Inferior parietal cortex (tissue), 1 donor: ENCODE measurements around the gene OSBPL5.
A peak's percentile ranks its signal among the peaks of the same experiment; 100 is the strongest.
"Not testable (repeated sequence)": the region's sequence is repeated elsewhere in the genome, so short reads cannot be mapped to it uniquely, and the experiment has no call there.

Experiments
- DNase-seq: peaks from one replicate; pipeline ENCODE4 v3.0.0-alpha.2; 2016; ENCODE audit errors: extremely low spot score

OSBPL5 gene

DNA sequence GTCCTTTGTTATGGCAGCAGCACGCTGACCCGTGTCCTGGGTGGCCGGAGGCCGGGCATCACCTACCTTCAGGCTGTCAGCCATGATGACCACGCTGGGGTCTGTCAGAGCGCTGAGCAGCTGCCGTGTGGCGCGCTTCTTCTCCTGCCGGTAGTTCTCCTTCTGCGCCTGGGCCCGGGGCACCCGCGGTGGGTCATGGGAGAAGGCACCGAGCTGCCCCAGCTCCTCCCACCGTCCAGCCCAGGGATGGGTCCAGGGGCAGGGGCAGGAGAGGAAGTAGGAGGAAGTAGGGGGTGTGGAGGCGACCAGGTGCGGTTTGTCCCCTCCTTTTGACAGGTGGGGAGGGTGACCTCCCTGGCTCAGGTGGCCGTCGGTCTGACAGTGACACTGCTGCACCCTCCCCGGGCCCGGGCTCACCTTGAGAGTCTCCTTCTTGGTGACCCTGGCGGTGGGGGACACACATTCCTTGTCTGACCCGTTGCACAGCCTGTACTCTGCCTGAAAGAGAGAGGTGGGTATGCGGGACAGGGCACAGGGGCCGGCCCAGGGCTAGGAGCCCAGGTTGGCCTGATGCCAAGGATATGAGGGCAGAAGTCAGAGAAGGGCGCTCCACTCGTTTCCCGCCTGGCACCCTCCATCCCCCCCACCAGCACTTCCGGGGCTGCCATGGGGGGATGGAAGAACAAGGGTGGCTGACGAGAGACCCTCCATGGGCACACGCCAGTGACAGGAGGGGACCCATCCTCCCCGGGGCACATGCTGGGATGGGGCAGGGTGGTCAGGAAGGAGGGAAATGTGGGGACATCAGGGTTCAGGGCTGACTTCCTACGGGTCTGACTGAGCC lies 43.0 kb downstream of the OSBPL5 start:
- no peak for DNase-seq

DNA sequence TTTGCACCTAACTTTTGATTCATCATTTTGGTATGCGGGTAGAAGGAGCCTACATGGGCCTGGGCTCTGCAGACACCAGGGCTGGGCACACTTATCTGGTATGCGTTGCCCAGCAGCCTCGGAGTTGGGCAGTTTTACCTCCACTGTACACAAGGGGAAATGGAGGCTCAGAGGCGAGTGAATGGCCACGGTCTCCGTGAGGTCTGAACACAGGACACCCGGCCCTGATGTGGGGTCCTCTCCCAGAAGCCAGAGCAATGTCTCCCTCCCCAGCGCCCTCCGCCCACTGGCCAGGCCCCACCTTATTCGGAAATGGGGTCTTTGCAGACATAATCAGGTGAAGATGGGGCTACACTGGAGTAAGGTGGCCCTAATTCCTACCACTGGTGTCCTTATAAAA lies 43.7 kb downstream of the OSBPL5 start:
- no peak for DNase-seq

DNA sequence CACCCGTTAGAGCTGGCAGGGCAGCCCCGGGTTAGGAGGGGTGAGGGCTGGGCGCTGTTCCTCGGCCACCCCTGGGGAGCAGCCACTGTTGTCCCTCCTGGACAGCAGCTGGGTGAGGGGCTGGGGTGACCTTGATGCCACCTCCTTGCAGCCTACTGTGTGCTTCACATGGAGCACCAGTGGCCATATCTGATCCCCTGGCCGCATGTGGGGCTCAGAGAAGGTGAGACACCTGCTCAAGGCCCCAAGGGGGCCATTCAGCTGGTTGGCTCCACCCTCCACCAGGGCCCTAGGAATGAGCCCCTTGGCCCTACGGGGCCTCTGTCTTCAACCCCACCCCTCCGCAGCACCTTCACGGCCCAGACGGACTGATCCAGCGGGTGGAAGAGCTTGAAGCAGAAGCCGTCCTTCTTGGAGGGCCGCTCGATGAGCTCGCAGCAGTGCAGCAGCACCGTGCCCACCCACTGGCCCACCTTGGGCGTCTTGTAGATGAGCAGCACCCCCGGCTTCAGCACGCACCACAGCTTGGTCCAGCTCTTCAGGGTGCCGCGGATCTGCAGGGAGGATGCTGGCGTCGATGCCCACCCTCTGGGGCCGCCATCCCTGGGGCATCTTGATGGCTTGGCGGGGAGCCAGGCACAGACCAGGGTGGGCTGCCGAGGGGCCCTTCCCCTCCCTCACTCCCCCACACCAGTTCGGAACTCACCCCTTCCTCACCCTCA lies 44.9 kb downstream of the OSBPL5 start:
- DNase-seq, result no peak

DNA sequence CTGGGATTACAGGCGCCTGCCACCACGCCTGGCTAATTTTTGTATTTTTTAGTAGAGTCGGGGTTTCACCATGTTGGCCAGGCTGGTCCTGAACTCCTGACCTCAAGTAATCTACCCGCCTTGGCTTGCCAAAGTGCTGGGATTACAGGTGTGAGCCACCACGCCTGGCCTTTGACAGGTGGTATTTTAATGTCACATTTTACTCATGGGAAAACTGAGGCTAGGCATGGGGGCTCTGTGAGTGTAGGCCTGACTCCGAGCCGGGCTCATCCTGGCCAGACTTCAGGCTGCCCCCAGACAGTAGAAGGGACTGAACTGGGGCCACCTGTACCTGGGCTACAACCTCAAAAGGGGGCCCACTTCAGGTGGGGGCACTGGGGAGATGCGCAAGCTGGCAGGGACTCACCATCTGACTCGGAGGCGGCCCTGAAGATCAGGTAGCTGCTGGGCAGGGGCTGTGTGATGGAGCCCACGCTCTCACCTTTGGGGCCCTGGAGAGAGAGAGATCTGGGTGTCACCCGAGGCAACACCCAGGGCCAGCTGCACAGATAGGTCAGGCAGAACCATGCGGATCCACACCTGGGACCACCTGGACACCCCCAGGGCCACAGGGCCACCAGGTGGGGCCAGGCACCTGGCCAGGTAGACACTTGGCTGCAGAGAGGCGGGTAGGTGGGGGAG lies 45.8 kb downstream of the OSBPL5 start:
- no peak for DNase-seq

DNA sequence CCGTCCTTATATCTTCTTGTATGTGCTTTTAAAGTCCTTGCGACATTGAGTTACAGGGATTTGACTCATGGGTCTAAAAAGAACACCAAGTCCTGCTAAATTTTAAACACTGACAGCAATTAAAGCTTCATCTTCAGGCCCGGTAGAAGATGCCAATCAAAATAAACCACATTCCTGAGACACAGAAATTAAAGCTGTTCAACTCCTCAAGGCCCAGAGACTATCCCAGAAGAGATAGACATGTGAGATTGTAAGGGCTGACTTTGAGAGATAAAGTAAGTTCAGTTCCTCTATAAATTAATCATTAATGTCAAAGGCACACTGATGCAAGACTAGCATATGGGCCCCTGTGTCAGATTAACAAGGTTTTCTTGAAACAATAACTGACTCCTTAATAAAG lies 49.8 kb downstream of the OSBPL5 start:
- no peak for DNase-seq

DNA sequence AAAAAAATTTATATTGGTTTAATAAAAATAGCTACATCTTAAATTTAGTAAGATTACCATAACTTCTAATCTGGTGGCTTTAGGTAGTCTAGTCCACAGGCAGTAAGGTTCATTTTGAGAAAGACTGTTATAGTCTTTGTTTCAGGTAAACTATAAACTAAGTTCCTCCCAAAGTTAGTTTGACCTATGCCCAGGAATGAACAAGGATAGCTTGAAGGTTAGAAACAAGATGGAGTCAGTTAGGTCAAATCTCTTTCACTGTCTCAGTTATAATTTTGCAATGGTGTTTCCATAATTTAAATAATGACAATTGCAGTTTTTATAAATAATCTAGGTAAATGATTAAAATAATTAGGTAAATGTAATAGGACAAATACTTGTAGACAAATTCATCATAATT lies 51.4 kb downstream of the OSBPL5 start:
- not testable (repeated sequence) for DNase-seq

DNA sequence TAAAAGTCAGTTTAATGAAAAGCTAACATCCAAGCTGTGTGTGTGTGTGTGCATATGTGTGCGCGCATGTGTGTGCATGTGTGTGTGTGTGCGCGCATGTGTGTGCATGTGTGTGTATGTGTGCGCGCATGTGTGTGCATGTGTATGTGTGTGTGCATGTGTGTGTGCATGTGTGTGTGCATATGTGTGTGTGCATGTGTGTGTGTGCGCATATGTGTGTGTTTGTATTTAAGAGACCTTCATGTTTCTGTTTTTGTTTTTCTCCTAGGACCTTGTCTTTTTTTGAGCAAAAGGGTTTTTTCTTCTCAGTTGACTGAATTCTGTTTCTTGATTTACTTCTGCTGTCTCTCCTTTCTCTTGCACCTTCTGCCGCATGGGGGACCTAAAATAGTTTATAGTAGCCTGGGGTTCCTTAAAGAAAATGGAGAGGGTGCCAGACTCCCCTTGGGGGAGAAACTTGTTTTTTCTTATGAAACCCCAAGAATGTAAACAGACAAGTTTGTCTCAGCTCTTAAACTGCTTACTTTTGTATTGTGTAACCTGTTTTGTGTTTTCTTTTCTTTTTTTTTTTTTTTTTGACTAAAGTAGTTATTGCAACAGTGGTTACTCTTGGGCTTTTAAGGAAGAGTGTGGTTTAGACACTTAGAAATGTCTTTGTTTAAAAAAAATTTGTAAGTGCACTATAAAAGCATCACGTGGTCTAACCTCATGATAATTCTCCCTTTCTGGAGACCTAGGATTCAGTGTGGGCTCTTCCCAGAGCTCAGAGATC lies 53.0 kb downstream of the OSBPL5 start:
- no peak for DNase-seq

DNA sequence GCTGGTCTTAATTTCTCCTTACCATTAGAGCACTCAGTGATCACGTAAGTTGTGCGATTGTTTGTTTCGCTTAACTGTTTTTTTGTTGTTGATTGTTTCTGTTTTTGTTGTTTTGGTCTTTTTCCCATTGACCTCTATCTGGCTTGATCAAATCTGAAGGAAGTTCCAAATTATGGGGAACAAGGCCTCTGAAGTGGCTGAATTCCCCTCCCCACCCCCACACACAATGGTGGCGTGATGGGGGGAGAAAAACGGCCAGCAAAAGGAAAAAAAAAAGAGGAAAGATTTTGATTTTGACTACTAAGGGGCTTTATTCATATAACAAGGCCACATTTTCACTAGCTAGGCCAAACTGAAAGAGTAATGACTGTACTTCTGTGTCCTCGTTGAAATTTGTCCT lies 53.6 kb downstream of the OSBPL5 start:
- DNase-seq, result no peak

DNA sequence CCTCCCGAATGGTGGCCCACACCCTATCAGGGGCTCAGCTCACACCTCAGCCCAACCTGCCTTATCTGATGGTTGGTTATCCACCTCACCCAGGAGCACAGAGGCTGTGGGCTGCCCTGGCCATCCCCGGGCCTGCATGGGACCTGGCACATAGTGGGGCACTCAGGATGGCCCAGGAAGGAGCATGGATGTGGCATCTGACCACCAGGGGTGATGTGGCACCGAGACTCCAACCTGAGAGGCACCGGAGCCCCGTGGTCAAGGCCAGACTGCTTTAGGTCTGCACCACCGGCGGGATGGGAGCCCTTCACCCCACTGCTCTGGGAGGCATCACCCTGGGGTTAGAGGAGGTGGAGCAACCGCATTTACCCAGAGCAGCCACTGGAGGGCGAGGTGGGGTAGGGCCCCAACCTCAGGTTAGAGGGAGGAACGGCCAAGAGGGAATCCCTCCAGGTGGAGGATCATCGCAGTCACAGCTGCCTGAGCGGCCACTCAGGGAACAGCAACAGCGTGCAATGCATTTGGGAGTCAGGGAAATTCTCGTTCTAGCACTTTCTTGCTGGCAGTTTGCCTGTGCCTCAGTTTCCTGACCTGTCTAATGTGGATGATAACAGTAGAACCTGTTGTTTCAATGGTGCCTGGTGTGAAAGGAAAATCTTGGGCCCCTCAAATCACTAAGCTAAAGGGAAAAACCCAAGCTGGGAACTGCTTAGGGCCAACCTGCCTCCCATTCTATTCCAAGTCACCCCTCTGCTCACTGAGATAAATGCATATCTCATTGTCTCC lies 55.0 kb downstream of the OSBPL5 start:
- peak; percentile 10 for DNase-seq

DNA sequence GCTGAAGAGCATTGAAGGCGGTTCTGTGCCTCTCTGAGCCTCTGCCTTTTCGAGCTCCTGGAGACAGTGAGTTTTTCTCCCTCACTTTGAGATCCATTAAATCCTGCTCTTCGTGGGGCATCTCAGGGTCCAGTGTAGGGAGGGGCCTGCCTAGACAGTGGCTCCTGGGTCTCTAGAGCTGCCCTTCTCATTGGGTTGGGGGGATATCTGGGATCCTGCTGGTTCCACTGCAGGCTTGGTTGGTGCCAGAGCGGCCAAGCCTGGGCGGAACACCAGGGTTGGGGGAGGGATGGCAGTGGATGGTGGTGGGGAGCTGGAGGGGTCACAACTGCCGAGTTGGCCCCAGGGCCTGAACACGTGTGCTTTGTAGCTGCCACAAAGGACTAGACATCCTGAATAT lies 55.7 kb downstream of the OSBPL5 start:
- no peak for DNase-seq

DNA sequence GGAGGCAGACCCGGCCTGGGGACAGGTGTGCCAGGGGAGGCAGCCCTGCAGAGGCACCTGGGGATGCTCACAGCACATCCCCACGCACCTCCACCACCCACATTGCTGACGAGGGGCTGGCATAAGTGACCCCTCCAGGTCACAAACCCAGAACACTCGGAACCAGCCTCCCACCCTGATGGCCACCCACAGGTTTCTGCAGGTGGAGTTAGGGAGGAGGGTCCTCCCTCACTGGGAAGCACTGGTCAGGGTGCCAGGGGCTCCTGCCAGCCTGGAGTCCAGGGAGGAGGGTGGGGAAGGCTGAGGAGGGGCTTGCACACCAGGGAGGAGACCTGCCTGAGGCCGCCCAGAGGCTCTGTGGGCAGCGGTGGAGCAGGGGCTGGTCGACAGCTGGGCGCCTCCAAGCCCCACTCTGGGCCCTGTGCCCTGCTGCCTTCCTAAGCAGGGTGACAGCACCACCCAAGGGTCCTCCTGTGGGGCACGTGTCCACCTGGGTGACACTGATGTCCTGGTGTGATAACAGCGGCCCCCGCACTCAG lies 56.9 kb downstream of the OSBPL5 start:
- no peak for DNase-seq

DNA sequence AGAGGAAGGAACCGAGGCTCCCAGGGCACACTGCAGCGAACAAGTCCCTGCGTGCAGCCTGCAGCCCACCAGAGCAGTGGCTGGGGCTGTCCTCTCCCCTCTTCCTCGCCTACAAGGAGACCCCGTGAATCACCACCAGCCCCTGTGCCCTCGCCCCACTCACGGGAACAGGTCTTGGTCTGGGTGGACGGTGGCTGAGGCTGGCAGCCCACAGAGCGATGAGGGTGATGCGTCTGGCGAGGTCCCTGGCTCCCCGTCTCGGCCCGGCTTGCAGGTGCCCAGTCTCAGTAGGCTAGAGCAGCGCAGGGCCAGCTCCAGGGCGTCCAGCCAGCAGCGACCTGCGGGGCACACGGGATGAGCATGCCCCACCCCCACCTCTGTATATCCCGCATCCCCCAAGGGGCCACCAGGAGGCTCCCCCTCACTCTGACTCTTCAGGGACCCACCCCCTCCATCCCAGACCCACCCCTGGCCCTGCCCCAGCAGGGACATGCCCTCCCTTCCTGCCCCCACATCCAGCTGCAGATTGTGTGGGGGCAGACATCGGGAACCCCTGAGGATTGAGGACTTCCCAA lies 57.4 kb downstream of the OSBPL5 start:
- DNase-seq, result no peak

DNA sequence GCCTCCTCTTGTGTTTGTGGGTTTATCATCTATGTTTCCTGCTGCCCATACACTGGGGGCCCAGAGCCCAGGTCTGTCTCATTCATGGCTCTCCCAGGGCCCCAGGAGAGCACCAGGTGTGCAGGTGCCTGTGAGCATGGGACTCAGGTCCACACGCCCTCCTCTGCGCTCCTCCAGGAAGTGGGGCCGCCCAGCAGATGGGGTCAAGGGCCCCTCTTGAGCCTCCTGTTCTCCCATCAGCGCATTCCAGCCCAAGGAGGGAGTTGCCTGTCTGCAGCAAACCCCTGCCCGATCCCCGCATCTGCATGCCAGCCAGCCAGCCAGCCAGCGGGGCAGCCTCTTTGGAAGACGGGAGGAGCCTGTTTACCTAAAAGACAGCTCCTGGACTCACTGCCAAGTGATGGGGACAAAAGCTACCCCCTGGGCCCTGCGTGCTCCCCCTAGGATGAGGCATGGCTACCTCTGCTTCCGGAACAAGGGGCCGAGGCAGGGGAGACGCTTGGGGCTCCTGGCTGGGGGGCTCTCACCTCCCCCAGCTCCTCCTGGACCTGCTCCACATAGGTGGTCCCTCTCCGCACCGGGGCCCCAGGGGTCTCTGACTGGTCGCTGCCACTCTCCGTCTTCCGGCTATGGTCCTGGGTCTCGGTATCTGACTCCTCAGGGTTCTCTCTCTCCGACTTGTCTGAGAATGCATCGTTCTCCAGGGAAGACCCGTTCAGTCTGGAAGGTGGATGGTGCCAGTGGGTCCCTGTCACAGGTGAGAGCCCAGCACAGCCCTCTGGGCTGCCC lies 58.2 kb downstream of the OSBPL5 start:
- no peak for DNase-seq

DNA sequence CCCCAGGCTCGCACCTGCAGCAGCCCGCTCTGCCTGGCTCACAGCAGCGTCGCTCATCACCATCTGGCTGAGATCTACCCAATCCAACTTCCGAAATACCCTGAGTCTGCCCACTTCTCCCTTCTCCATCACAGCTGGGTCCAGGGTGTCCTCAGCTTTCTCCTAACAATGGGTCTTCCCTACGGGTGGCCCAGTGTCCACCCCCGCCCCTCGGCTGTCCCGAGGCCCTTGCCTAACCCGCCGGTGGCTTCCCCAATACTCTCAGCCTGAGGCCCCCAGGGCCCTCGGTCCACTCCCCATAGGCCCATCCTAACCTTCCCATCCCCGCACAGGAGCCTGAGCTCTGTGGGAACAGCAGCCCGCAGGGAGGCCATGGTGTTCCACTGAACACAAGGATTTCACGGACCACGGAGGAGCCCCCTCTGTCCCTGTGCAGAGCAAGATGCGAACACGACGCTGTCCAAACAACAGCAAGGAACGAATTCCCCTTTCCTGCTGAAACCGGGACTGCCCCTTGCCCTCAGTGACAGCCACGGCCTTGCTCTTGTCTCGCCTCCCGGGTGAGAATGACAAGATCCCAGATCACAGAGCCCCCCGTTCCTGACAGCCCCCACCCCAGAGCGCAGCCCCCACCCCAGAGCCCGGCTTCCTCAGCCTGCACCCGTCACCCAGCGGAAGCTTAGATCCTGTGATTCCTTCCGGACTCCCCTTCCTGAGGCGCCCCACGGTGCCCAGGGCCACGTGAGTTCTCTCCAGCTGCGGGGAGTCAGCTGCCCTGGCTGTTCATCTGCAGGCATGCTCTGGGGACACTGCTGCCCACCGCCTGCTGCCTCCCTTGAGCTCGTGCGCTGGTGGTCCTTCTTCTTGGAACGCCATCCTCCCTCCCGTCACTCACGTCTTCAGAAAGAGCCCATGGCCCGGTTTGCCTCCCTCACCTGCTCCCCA lies 59.0 kb downstream of the OSBPL5 start:
- DNase-seq, result no peak

DNA sequence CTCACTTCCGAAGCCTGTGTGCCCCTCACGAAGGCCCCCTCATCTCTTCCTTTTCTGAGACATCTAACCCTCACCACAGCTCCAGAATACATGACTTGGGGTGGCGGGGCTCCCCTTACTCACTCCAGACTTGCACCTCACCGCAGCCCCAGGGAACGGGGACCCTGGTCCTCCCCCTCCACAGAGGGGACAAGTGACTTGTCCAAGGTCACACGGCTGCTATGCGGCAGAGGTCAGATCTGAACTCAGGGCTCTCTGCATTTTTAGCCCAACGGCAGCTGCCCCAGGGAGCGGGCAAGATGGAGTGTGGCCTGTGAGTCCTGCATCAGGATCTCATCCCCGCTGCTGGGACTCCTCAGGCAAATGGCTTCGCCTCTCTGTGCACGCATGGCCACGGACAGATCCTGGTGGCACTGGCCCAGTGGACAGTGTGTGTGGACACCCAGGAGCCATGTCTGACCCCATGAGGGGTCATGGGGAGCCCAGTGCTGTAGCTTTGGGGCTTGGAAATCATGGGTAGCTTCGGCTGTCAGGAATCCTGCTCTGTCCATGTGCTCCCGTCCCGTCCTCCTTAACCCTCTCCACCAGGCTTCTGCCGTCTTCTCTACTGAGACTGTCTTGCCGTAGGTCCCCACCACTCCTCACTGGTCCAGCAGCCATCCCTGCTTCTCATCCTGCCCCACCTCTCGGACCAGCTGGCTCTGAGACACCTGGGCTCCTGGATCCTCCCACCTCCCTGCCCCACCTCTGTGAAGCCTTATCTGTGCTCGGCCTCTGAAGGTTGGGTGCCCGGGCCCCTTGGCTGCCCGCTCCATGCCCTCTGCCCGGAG lies 59.9 kb downstream of the OSBPL5 start:
- no peak for DNase-seq

DNA sequence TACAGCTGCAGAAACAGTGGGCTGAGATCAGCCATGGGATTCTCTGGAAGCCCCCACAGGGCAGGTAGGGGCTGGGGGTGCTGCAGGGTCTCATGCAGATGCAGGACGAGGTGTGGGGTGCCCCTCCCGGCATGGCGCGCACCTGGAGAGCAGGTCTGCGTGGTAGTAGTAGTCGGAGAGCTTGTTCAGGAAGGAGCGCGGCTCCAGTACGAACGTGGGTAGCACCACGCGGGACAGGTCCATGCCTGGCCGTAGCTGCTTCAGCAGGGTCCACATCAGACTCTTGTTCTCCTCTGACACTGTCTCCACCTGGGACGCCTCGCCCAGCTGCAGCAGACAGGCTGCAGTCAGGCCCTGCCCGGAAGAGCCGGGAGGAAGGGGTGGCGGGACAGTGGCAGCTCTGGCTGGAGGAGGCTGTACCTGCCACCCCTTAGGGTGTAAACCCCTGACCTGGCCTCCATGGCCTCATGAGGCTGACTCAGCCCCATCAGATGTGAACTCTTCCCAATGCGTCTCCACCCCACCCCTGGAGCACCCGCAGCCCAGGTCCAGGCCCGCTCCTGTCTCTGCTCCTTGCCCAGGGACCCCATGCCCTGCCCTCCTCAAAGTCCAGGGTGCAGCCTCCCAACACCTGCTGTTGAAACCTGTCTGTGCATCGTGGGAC lies 60.9 kb downstream of the OSBPL5 start:
- no peak for DNase-seq

DNA sequence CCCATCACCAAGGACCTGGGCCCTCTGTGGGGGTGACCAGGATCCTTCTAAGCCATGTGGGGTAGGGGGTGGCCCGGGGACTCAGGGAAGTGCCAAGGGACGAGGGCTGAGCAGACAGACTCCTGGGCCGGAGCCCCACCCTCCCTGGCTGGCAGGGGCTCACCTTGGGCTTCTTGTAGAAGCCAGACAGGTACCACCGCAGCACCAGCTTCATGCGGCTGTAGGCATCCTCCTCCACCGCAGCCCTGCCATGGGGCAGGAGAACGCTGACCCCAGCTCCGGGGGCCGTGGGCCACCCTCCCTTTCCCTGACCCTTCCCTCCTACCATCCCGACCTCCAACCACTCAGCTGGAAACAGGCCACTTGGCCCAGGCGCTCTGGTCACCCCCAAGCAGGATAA lies 62.0 kb downstream of the OSBPL5 start:
- no peak for DNase-seq
